Jurkat, Clone E6-1 (cell line): ENCODE measurements around the gene MCM7.

Experiments used
- DNase-seq: peaks from one replicate; pipeline ENCODE4 v3.0.0-alpha.2; 2011; ENCODE audit warnings: low read depth, low spot score
- H3K4me3 ChIP-seq: 2 replicates; pipeline ENCODE4 v1.5.1; 2011; ENCODE audit warnings: mild to moderate bottlenecking, low read length, control low read depth, moderate library complexity

The MCM7 gene

DNA sequence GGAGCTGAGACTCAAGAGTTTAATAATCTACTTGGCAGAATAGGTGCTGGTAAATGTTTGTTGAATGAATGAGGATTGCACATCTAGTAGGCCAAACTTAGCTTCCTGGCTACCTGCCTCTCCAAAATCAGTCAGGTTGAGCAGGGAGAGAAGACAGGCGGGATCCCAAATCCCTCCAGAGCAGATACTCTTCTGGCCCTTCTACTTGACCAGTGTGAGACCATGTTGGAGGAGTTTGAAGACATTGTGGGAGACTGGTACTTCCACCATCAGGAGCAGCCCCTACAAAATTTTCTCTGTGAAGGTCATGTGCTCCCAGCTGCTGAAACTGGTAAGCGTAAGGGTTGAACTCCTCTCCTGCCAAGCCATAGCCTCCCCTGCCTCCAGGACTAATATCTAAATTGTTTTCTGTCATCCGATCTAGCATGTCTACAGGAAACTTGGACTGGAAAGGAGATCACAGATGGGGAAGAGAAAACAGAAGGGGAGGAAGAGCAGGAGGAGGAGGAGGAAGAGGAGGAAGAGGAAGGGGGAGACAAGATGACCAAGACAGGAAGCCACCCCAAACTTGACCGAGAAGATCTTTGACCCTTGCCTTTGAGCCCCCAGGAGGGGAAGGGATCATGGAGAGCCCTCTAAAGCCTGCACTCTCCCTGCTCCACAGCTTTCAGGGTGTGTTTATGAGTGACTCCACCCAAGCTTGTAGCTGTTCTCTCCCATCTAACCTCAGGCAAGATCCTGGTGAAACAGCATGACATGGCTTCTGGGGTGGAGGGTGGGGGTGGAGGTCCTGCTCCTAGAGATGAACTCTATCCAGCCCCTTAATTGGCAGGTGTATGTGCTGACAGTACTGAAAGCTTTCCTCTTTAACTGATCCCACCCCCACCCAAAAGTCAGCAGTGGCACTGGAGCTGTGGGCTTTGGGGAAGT, 23.4 kb upstream of the MCM7 start:
- no peak overlapping the region for H3K4me3 ChIP-seq
- DNase-seq: no peak

DNA sequence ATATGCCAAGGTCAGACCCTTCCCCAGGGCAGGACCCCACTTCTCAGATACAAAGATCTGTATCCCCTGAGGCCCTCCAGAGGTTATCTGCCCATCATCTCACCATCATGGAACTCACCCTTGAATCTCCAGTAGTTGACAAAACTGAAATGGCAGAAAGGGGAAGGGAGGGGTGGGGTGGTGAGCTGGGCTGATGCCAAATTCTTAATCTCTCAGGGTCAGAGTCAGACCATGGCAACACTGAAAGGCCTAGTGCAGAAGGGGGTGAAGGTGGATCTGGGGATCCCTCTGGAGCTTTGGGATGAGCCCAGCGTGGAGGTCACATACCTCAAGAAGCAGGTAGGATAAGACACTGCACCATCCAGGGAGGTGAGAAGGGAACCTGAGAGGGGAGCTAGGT, 21.4 kb upstream of the MCM7 start:
- no peak for DNase-seq
- H3K4me3 ChIP-seq: no peak overlapping the region

DNA sequence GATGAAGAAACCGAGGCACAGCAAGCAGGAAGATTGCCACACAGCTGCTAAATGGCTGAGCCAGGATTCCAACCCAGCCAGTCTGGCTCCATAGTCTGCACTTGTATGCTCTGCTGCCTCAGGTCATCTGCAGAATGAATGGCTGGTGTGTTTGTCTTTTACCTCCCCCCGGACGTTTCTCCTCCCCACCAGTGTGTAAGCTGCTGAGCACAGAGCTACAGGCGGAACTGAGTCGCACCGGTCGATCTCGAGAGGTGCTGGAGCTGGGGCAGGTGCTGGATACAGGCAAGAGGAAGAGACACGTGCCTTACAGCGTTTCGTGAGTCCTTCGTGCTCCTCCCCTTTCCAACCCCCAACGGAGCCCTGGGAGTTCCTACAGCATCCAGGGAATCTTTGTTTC, 20.9 kb upstream of the MCM7 start:
- no peak for DNase-seq

DNA sequence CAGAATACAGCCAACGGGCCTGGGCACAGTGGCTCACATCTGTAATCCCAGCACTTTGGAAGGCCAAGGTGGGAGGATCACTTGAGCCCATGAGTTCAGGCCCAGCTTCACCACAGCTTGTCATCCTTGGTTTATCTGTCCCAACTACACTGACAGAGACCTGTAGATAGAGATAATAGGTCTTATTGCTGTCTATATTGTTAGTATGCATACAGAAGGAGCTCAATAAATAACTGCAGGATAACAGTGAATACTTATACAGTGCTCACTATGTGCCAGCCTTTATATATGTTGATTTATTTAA, 19.5 kb upstream of the MCM7 start:
- DNase-seq: no peak

More for the DNA sequence above, 20.9 kb upstream of the MCM7 start:
- H3K4me3 ChIP-seq: no peak overlapping the region

DNA sequence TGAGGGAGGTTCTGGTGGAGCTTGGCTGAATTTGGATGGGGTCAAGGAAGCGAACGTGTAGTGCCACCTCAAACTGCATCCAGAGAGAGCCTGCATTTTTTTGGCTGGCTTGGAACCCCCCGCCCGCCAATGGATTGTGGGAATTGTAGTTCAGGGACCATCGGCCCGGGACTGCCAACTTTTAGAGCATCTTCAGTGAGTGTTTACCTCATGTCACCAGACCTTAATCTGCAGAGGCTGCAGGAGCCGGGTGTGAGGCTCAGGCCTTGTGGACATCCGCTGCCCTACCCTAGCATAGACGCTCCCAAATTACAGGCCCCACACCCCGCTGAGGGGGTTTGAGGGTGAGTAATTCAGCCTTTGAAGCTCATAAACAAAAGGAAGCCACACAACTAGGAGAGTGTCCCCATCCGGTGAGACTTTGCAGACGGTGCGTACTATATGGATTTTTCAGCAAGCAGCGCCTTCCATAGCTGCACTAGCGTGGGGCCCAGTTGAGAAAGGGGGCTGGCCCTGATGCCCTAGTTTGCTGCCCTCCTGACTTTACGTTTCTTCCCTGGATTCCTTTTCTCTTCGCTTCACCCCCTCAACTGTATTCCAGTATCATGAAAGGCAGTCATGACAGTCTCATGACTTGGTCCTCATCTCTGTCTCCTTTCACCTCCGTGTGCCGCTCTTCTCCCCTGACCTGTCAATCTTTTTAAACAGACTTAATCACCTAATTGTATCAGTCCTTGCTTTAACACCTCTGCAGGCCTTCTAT, 19.0 kb upstream of the MCM7 start:
- peak; percentile 58 for DNase-seq
- H3K4me3 ChIP-seq: peak overlapping the region; percentile 80

More for the DNA sequence above, 19.5 kb upstream of the MCM7 start:
- peak overlapping the region; percentile 80 for H3K4me3 ChIP-seq

DNA sequence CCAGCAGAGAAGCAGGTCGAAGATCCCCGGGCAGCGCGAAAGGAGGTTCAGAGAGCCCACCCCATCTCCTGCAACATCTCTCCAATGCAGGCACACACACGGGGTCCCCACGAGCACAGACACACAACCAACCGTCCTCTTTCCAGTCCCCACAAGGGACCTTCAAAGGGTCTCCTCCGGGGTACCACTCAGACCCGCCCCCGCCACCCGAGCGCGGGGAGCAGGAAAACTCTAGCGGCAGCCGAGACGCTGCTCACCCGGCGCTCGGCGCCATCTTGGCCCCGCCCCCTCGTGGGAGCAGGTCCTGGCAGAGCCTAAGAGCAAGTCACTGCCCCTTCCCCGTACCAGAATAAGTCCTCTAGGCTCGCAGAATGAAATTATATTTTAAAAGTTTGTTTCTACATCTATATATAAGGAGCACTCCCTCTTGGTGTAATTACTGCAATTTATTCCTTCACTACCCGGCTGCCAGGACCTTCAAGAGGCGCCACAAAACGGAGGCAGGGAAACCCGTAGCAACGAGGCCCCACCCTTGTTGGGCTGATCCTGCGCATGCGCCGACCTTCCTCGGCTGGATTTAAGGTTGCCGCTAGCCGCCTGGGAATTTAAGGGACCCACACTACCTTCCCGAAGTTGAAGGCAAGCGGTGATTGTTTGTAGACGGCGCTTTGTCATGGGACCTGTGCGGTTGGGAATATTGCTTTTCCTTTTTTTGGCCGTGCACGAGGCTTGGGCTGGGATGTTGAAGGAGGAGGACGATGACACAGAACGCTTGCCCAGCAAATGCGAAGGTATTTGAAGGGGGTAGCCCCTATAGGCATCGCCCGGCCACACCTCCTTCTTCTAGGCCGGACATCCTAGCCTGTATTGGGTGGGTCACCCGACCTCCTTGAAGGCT, 18.1 kb upstream of the MCM7 start, which contains the start of the genes CNPY4 and TAF6:
Gene CNPY4 (plus strand): TSS at position 563 of the 898 bp plus-strand sequence. CDS start 111 bp downstream, at position 674.
Gene TAF6 (minus strand): TSS at position 287 of the 898 bp plus-strand sequence. CDS start 5,149 bp downstream, outside the sequence.
- H3K4me3 ChIP-seq: peak within 1 kb of the TSS; percentile 80
- DNase-seq: peak; percentile 96

DNA sequence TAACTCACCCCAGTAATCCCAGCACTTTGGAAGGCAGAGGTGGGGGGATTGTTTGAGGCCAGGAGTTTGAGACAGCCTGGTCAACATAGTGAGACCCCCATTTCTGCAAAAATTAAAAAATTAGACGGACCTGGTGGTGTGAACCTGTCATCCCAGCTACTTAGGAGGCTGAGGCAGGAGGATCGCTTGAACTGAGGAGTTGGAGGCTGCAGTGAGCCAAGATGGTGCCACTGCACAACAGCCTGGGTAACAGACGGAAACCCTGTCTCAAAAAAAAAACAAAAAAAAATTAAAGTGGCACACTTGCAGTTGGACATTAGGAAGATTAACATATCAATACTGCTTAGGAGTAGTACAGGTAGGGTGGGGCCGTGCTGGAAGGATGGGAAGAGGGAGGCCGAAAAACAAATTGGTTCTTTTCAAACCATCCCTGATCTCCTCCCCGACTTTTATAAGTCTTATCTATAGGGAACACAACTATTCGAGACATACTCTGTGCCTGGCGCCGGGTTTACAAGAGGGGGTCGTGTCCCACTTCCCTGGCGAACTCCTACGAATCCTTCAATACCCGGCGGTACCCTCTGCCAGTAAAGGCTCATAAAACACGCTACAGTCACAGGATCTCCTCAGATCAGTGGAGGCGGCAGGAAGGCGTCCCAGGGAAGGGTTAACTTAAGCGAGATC, 17.3 kb upstream of the MCM7 start:
- peak overlapping the region; percentile 80 for H3K4me3 ChIP-seq
- DNase-seq: no peak

DNA sequence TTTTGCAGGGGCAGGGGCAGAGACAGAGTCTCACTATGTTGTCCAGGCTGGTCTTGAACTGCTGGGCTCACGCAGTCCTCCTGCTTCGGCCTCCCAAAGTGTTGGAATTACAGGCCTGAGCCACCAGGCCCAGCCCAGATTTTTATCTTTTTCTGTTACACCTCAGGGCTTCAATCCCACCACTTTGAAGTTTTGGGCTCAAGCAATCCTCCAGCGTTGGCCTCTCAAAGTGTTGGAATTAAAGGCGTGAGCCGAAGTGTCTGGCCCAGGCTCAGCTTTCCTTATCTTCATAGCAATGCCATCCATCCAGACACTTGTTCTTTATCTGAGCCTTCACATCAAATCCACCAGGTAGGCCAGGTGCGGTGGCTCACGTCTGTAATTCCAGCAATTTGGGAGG, 13.8 kb upstream of the MCM7 start:
- no peak for DNase-seq
- H3K4me3 ChIP-seq: no peak overlapping the region

DNA sequence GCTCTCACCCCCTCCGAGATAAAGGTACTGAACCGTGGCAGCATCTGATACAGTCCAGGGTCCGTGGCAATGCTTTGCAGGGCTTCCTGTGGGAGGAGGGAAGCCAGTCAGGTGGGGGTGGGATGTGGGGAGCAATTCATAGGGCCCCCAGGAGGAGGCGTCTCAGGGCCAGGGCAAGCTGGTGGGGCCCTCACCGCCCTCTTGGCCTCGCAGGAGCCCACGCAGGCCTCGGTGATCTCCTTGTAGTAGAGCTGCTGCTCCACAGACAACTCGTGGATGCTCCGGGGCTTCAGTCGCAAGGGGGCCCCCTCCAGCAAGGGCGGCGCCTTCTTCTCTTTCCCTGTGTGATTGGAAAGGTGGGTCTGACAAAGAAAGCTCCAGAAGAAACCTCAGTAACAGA, 10.7 kb upstream of the MCM7 start:
- no peak for DNase-seq
- H3K4me3 ChIP-seq: no peak overlapping the region

DNA sequence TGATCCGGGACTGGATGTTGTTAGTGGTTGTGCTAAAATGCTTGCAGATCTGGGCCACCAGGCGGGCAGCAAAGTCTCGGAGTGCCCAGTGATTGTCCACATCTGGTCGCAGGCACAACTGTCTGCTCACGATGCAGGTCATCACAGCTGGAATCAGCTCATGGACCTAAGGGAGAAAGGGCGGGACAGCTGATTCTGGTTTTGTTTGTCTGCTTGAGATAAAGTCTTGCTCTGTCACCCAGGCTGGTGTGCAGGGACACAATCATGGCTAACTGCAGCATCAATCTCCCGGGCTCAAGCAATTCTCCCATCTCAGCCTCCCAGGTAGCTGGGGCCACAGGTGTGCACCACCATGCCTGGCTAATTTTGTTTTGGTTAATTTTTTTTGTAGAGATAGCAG, 10.0 kb upstream of the MCM7 start:
- no peak overlapping the region for H3K4me3 ChIP-seq
- DNase-seq: no peak

DNA sequence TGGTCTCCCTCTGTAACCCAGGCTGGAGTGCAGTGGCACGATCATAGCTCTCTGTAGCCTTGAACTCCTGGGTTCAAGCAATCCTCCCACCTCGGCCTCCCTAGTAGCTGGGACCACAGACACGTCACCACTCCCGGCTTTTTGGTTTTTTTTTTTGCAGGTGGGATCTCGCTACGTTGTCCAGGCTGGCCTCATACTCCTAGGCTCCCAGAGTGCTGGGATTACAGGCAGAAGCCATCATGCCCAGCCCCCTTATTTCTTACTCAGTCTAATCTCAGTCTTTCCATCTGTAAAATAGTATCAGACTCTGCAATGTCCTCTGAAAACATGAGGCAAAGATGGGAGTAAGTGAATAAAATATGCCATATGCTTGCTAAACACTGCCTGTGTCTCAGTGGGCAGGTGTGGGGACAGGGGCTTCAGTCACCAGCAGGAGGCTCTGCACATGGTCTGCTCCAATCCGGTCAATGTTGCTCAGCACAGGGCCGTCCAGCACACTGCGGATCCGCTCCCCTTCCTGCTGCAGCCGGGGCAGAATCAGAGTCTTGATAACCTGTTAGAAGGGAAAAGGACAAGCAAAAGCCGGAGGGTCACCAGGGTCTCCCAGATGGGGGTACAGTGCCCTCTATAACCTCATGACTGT, 8.4 kb upstream of the MCM7 start:
- DNase-seq: no peak
- no peak overlapping the region for H3K4me3 ChIP-seq

DNA sequence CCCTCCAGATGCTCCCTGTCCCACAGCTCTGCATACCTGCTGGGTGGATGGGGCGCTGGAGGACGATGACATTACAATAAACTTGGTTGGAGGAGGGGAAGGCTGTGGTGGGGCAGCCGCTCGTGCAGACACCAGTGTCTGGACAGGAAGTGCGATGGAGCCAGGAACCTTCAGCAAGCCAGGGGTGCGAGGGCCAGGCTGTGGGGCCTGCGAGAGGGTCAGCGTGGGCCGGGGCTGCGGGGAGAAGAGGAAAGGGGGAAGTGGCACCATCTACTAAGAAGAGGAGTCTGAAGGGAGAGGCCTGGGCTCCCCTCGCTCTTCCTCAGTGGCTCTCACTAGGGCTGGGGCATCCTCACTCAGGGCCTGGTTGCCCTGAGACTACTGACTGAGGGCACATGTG, 6.7 kb upstream of the MCM7 start:
- H3K4me3 ChIP-seq: no peak overlapping the region
- no peak for DNase-seq

DNA sequence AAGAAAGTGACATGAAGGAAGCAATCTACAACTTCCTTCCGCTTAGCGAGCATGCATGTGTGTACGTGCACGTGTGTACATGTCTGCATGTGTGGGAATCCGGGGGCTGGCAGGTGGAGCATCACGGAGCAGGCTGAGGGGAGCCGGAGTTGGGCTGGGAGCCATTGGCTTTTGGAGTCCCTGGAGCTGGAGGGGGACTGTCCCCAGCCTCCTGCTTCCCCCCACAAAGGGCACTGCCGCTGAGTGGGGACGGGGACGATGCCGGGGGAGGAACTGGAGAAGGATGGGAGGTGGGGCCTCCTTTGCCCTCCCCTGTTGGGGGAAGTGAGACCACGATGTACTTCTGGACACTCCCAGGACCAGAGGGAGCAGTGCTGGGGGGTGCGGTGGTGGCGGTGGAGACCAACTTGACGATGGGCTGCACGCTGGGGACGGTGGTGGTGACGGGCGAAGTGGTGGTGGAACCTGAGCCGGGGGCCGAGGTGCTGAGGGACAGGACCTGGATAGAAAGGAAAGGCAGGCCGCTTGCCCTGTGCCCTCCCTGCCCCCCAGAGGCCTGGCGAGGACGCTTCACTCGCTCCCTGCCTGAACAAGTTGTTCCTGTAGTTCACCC, 6.0 kb upstream of the MCM7 start:
- no peak overlapping the region for H3K4me3 ChIP-seq
- no peak for DNase-seq

DNA sequence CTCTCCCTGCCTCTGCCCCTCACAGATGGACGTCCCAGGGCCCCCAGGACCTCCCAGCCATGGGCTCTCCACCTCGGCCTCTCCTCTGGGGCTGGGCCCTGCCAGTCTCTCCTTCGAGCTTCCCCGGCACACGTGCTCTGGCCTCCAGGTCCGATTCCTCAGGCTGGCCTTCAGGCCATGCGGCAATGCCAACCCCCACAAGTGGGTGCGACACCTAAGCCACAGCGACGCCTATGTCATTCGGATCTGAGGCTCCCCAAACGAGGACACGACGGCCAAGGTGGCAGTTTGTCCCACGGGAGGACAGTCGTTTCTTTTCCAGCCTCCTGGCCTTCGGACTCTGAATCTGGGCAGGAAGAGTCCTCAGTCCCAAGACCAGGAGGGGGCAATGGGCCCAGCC, 5.4 kb upstream of the MCM7 start:
- no peak overlapping the region for H3K4me3 ChIP-seq
- no peak for DNase-seq

DNA sequence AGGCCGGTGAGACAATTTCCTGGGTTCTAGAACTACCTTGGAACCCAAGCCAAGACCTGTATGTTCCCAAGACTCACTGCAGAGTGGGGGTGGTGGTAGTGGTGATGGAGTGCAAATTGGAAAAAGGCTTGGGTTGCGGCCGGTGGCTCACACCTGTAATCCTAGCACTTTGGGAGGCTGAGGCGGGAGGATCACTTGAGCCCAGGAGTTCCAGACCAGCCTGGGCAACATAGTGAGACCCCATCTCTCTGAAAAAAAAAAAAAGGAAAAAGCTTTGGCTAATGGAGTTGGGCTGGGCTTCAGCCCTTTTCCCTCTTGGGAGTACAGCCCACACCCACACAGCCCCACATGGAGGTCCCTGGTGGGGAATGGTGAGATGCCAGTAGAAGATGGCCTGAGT, 4.3 kb upstream of the MCM7 start:
- no peak for DNase-seq
- H3K4me3 ChIP-seq: no peak overlapping the region

DNA sequence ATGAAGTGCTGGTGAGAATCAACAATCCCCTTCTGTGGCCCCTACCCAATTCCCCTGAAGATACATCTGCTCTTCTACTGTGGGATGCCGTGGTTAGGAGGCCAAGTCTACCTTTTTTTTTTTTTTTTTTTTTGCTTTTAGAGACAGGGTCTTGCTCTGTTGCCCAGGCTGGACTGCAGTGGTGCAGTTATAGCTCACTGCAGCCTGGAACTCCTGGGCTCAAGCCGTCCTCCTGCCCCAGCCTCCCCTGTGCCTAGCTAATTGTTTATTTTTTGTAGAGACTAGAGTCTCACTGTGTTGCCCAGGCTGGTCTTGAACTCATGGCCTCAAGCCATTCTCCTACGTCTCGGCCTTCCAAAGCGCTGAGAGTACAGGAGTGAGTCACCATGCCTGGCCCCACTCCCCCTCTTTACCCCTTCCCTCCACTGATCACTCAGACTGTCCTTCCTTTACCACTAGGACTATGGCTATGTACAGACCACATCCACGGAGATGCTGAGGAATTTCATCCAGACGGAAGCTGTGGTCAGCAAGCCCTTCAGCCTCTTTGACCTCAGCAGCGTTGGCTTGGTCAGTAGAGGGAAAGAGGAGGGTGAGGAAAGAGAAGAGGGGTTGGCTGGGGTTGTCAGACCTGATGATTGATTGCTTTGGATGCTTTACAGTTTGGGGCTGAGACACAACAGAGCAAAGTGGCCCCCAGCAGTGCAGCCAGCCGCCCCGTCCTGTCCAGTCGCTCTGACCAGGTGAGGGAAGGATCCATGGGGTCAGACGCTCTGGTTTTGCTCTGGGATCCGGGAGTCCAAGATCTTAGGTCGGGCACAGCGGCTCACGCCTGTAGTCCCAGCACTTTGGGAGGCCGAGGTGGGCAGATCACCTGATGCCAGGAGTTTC, 2.0 kb upstream of the MCM7 start:
- DNase-seq: no peak
- H3K4me3 ChIP-seq: no peak overlapping the region

DNA sequence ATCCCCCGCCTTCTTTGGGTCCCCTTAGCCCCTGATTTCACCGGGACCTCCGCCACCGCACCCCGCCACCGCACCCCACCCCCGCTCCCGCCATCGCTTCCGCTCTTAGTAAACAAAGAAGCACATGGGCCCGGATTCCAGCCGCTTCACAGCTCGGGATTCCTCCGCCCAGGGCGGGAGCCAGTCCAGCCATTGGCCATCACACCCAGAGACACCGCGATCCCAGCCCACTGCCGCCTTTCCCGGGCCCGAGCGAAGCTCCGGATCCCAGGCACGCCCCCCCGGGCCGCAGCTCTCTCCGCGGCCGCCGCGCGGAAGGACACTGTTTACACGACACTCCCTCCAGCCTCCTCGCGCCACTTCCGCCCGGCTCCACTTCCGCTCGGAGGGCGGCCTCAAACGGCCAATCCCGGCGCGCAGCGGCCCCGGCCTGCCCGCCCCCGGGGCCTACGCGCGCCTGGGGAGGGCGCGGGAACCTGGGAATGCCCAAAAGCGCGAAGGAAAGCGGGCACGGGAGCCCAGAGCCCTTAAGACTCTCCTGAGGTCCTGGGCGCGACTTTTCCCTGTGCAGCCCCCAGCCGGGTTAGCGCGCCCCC, 679 bp downstream of the MCM7 start:
- H3K4me3 ChIP-seq: peak overlapping the region; percentile 96
- peak; percentile 90 for DNase-seq
